K562 (cell line): ENCODE data around the gene CLEC4M. TPM values are rescaled to one million over a fixed set of nuclear protein-coding genes. Genes with fewer than 3 reads are reported as not detected.

Experiments
- ATAC-seq: fragments of 200-7000 bp; cut with Tn5 transposase; 3 replicates; pipeline ENCODE4 v1.9.1; 2020; ENCODE audit warnings: moderate library complexity
- BruUV-seq: library from RNA; stranded (reverse); fragments of 400-500 nt; replicated peaks from 2 replicates; lab custom pipeline; 2021; lab: Mats Ljungman, UMichigan
- CTCF ChIA-PET: fragments of 300-600 bp; formaldehyde crosslinking; extraction: SDS; loops from one replicate; lab custom pipeline; 2021; ENCODE audit warnings: low intra/inter-chr PET ratio; lab: Yijun Ruan, JAX
- POLR2A ChIA-PET: fragments of 300-600, 350-650 bp; sonication (Branson Sonifier 250); formaldehyde crosslinking; extraction: SDS; loops from one replicate; lab custom pipeline; 2021; ENCODE audit warnings: antibody characterized with exemption, inconsistent platforms; lab: Yijun Ruan, JAX
- DNase-seq, 4 experiments: peaks; one replicate each; pipeline versions ENCODE4 v3.0.0 to v3.0.0-alpha.2; 2011 to 2018; ENCODE audit warnings: low spot score in 3 of 4, mixed read lengths in 3 of 4; ENCODE audit errors: extremely low read depth in 1 of 4
- FAIRE-seq: peaks from 2 replicates; lab custom pipeline; 2011; peaks lifted over from hg19 to GRCh38; lab: Jason Lieb, UNC
- H2AFZ ChIP-seq: 2 replicates; pipeline ENCODE4 v1.6.0; 2011; ENCODE audit warnings: low read depth, low read length, control low read depth, inconsistent platforms
- H3K27ac ChIP-seq: fragments of 200-600 bp; 3 replicates; pipeline ENCODE4 v1.8.0; 2011; ENCODE audit warnings: low read depth, mild to moderate bottlenecking, control low read depth, inconsistent platforms, low read length, moderate library complexity, mixed read lengths; ENCODE audit errors: extremely low read depth
- H3K27me3 ChIP-seq, 2 experiments: fragments of 300-600 bp in 1 of 2; 2 replicates in 1 of 2; 3 replicates in 1 of 2; pipeline versions ENCODE4 v1.6.0 to v1.8.0; 2011; ENCODE audit warnings: inconsistent platforms in 2 of 2, low read length in 2 of 2, mild to moderate bottlenecking in 1 of 2, mixed read lengths in 1 of 2, moderate library complexity in 1 of 2; ENCODE audit not compliant: control insufficient read depth in 2 of 2, insufficient read depth in 2 of 2
- H3K36me3 ChIP-seq: fragments of 300-600 bp; 3 replicates; pipeline ENCODE4 v1.8.0; 2011; ENCODE audit warnings: mild to moderate bottlenecking, low read length, inconsistent platforms; ENCODE audit not compliant: control insufficient read depth, insufficient read depth
- H3K4me1 ChIP-seq, 2 experiments: fragments of 200-600 bp in 1 of 2; replicated peaks in 1 of 2; 2 replicates in 1 of 2; 3 replicates in 1 of 2; pipeline versions ENCODE4 v1.5.1 to v1.8.0; 2011; ENCODE audit warnings: inconsistent platforms in 2 of 2, low read length in 2 of 2, mild to moderate bottlenecking in 1 of 2, mixed read lengths in 1 of 2, moderate library complexity in 1 of 2; ENCODE audit not compliant: control insufficient read depth in 2 of 2, insufficient read depth in 2 of 2
- H3K4me2 ChIP-seq: 2 replicates; pipeline ENCODE4 v1.6.1; 2011; ENCODE audit warnings: low read length, control low read depth, inconsistent platforms, mixed read lengths; ENCODE audit not compliant: insufficient read depth
- H3K4me3 ChIP-seq: fragments of 200-600 bp; sonication (generic), shearing (Covaris generic); 2 replicates; pipeline ENCODE4 v1.5.1; 2016; ENCODE audit warnings: control low read depth, inconsistent platforms
- H3K79me2 ChIP-seq: fragments of 200-600 bp; 3 replicates; pipeline ENCODE4 v1.8.0; 2011; ENCODE audit warnings: low read length, inconsistent platforms; ENCODE audit not compliant: control insufficient read depth, insufficient read depth
- H3K9ac ChIP-seq, 2 experiments: 2 replicates each; pipeline versions ENCODE4 v1.6.0 to v1.6.1; 2011; ENCODE audit warnings: low read depth in 2 of 2, low read length in 2 of 2, control low read depth in 1 of 2, inconsistent platforms in 1 of 2, mild to moderate bottlenecking in 1 of 2, mixed read lengths in 1 of 2; ENCODE audit not compliant: insufficient read depth in 1 of 2
- H3K9me1 ChIP-seq: one replicate; pipeline ENCODE4 v1.6.0; 2011; ENCODE audit warnings: inconsistent platforms, mild to moderate bottlenecking, low read length, moderate library complexity; ENCODE audit not compliant: control insufficient read depth, insufficient read depth
- H3K9me3 ChIP-seq: replicated peaks from 2 replicates; pipeline ENCODE4 v1.5.1; 2011; ENCODE audit warnings: low read depth, low read length, inconsistent platforms; ENCODE audit not compliant: control insufficient read depth, insufficient read depth
- H4K20me1 ChIP-seq: replicated peaks from 2 replicates; pipeline ENCODE4 v1.6.1; 2011; ENCODE audit warnings: low read length, inconsistent platforms, mixed read lengths; ENCODE audit not compliant: control insufficient read depth, insufficient read depth
- E4F1 ChIP-seq: fragments of 250-450 bp; sonication (Bioruptor Pico); IDR thresholded peaks from 2 replicates; pipeline ENCODE4 v1.5.0; 2021; ENCODE audit warnings: mild to moderate bottlenecking, borderline replicate concordance
- IRF1 ChIP-seq: sonication (generic); formaldehyde crosslinking; IDR thresholded peaks from 2 replicates; pipeline ENCODE4 v1.8.0; 2022; ENCODE audit warnings: missing genetic modification reagents, mild to moderate bottlenecking, borderline replicate concordance
- RAD21 ChIP-seq, 2 experiments: fragments of 250-450 bp in 1 of 2; fragments of 450-650 bp in 1 of 2; sonication (Bioruptor Pico) in 1 of 2; formaldehyde crosslinking in 1 of 2; IDR thresholded peaks in 1 of 2; conservative IDR thresholded peaks in 1 of 2; 2 replicates each; pipeline versions ENCODE4 v1.4.0 to v1.8.0; 2020 to 2022; ENCODE audit warnings: mild to moderate bottlenecking in 2 of 2, moderate library complexity in 1 of 2
- RCOR1 ChIP-seq, 2 experiments: IDR thresholded peaks; 2 replicates each; pipeline ENCODE4 v1.6.1; 2012; ENCODE audit warnings: low read depth in 2 of 2, low read length in 2 of 2, borderline replicate concordance in 1 of 2, improper control_type of control experiment in 1 of 2
- SLC30A9 ChIP-seq: fragments of 250-450 bp; sonication (Bioruptor Pico); IDR thresholded peaks from 2 replicates; pipeline ENCODE4 v1.8.0; 2022; ENCODE audit warnings: mild to moderate bottlenecking, moderate library complexity
- SRF ChIP-seq, 2 experiments: fragments of 250-450, 450-650 bp in 1 of 2; sonication (Bioruptor Pico) in 1 of 2; sonication (generic) in 1 of 2; formaldehyde crosslinking; IDR thresholded peaks; 2 replicates each; pipeline versions ENCODE4 v1.5.0 to v1.5.1; 2020 to 2022; ENCODE audit warnings: mild to moderate bottlenecking in 1 of 2, missing genetic modification reagents in 1 of 2
- ZC3H8 ChIP-seq: fragments of 450-650 bp; IDR thresholded peaks from 2 replicates; pipeline ENCODE4 v1.6.1; 2017
- ZNF395 ChIP-seq: fragments of 200-800 bp; sonication (Bioruptor generic); IDR thresholded peaks from 2 replicates; pipeline ENCODE4 v1.6.1; 2017; ENCODE audit warnings: missing genetic modification characterization, missing compliant biosample characterization
- ZNF668 ChIP-seq: fragments of 250-450 bp; sonication (Bioruptor Pico); IDR thresholded peaks from 2 replicates; pipeline ENCODE4 v1.8.0; 2022; ENCODE audit warnings: mild to moderate bottlenecking, inconsistent platforms
- whole genome bisulfite sequencing: fragments of 100-300 bp; shearing (Covaris generic); methylation state at CpG from one replicate; pipeline ENCODE4 v1.1.6; 2016; ENCODE audit warnings: low coverage, mixed read lengths; ENCODE audit not compliant: insufficient coverage; ENCODE audit errors: missing lambda C conversion rate; 5-methylcytosine and 5-hydroxymethylcytosine counted together
- in situ Hi-C: fragments of 300-500 bp; cut with MboI; formaldehyde crosslinking; loops from 4 replicates; pipeline ENCODE4 v1.15.0; 2018; ENCODE audit warnings: inconsistent platforms, mixed read lengths
- intact Hi-C: fragments of 100-400 bp; cut with micrococcal nuclease; formaldehyde crosslinking; loops from 2 replicates; pipeline ENCODE4 v1.14.2; 2022
- polyA plus RNA-seq, 8 experiments: library from polyadenylated mRNA; depleted of rRNA in 4 of 8; stranded (reverse) in 5 of 8; unstranded in 3 of 8; fragments of >200 nt; fragmentation: Nextera tagmentation in 2 of 8; fragmentation: Illumina TruSeq in 1 of 8; extraction: Ambion mirVana in 2 of 8; extraction: Trizol in 1 of 8; gene quantifications; 2 replicates each; pipeline versions ENCODE4 v1.2.1 to v1.2.3, GENCODE V29; 2011 to 2014; ENCODE audit warnings: inconsistent platforms in 1 of 8, missing spikeins in 1 of 8
- total RNA-seq, 7 experiments: library from RNA; depleted of rRNA in 6 of 7; stranded (reverse); fragments of >200 nt in 6 of 7; fragmentation: Illumina TruSeq in 2 of 7; extraction: Trizol in 2 of 7; gene quantifications; 2 replicates each; pipeline versions ENCODE4 v1.2.1 to v1.2.3, GENCODE V29; 2011 to 2021; ENCODE audit warnings: low replicate concordance in 1 of 7

The CLEC4M gene
- total and polyA plus RNA-seq, 9 of the 15 experiments (the other 6 are each of a cell fraction or from before 2014, with no cell fraction given) = 0.08 to 0.18 TPM; not detected in 7

GRCh38 chr19:7788933-7789323, 25.9 kb downstream of the CLEC4M start:
- Histone ChIP-seq H3K9ac (no peak overlapping the region), H3K27ac (no peak overlapping the region), H3K4me1 (peaks cover 0 to 16% of the 10 kb centered on the region in 2 experiments; a peak in 2 of 5 replicates), H3K9me3 (no peaks in the 10 kb centered on the region; the same call in 1 of the 2 replicates), H2AFZ (no peak overlapping the region), H3K27me3 (peaks cover 0 to 17% of the 10 kb centered on the region in 2 experiments; a peak in 3 of 5 replicates), H3K9me1 (no peaks in the 10 kb centered on the region), H3K36me3 (no peaks in the 10 kb centered on the region), H4K20me1 (no peaks in the 10 kb centered on the region), H3K4me2 (no peak overlapping the region), H3K79me2 (no peaks in the 10 kb centered on the region), H3K4me3 (no peak overlapping the region)
- intact Hi-C loops = no loop called here
- CTCF ChIA-PET = no interaction called here
- DNase-seq (no peak), FAIRE-seq (no peak), ATAC-seq (no peak)
- in situ Hi-C loops = no loop called here
- no peak for TF ChIP-seq ZNF395
- BruUV-seq = no TSS peak
- POLR2A ChIA-PET = no interaction called here
- 48% methylated on average over 17 of the region's 23 CpGs for WGBS

GRCh38 chr19:7789447-7789846, 26.4 kb downstream of the CLEC4M start:
- Histone ChIP-seq H2AFZ (no peak overlapping the region), H3K79me2 (no peaks in the 10 kb centered on the region), H4K20me1 (no peaks in the 10 kb centered on the region), H3K4me1 (peaks cover 0 to 16% of the 10 kb centered on the region in 2 experiments; a peak in 2 of 5 replicates), H3K4me2 (no peak overlapping the region), H3K9me3 (no peaks in the 10 kb centered on the region; the same call in 1 of the 2 replicates), H3K9me1 (no peaks in the 10 kb centered on the region), H3K4me3 (no peak overlapping the region), H3K27ac (no peak overlapping the region), H3K9ac (no peak overlapping the region), H3K27me3 (peaks cover 0 to 17% of the 10 kb centered on the region in 2 experiments; a peak in 3 of 5 replicates), H3K36me3 (no peaks in the 10 kb centered on the region)
- POLR2A ChIA-PET = no interaction called here
- in situ Hi-C loops = no loop called here
- no TSS peak for BruUV-seq
- WGBS = 23% methylated on average over 8 of the region's 31 CpGs
- CTCF ChIA-PET = no interaction called here
- FAIRE-seq = no peak
- peak; percentile 69 for ATAC-seq
- TF ChIP-seq ZC3H8 (no peak), SLC30A9 (no peak), IRF1 (CRISPR knock-in tag) (no peak), E4F1 (CRISPR knock-in tag) (no peak), SRF (CRISPR knock-in tag; IDR thresholded peaks at IDR 0.05) (no peak), RCOR1 (IDR thresholded peaks at IDR 0.05; ENCODE audit: borderline replicate concordance in 1 of 2, low read depth in 2 of 2, low read length in 2 of 2) (no peak), RAD21 (CRISPR knock-in tag; conservative IDR thresholded peaks at IDR 0.05 in 1 of 2, IDR thresholded peaks at IDR 0.05 in 1 of 2) (no peak), ZNF668 (no peak)
- intact Hi-C loops = no loop called here
- peak in 2 of 4 experiments; percentile 40 to 57 for DNase-seq
